NCI-H2081 treated with DMSO at 0.1 percent for 48 hours (cell line): Measurements from ENCODE around the gene TMEM248.
A peak's percentile ranks its signal among the peaks of the same experiment; 100 is the strongest.
"Not testable (repeated sequence)": the region's sequence is repeated elsewhere in the genome, so short reads cannot be mapped to it uniquely, and the experiment has no call there.

Experiments
- DNase-seq: peaks from one replicate; lab custom pipeline; 2025; lab: John Stamatoyannopoulos, UW

TMEM248 gene

GRCh38 chr7:66950311-66950710 is 29.3 kb downstream of the TMEM248 start:
- DNase-seq = no peak

GRCh38 chr7:66950763-66951162 is 29.7 kb downstream of the TMEM248 start:
- DNase-seq = no peak

- DNase-seq = no peak
These were observed 31.5 kb downstream of the TMEM248 start for GRCh38 chr7:66952343-66953043.

GRCh38 chr7:66953044-66953427 is 32.0 kb downstream of the TMEM248 start:
- no peak for DNase-seq

GRCh38 chr7:66957595-66958290 is 36.7 kb downstream of the TMEM248 start:
- no peak for DNase-seq

GRCh38 chr7:66958538-66959350 is 37.7 kb downstream of the TMEM248 start:
- DNase-seq = no peak

- DNase-seq = no peak
These were observed 39.2 kb downstream of the TMEM248 start for GRCh38 chr7:66960192-66960591.

- no peak for DNase-seq
These were observed 40.1 kb downstream of the TMEM248 start for GRCh38 chr7:66961096-66961495.

- no peak for DNase-seq
These were observed 43.4 kb downstream of the TMEM248 start for GRCh38 chr7:66964411-66964810.

GRCh38 chr7:66967029-66967428 is 46.0 kb downstream of the TMEM248 start:
- DNase-seq = no peak

GRCh38 chr7:66969001-66969400 is 48.0 kb downstream of the TMEM248 start:
- DNase-seq = not testable (repeated sequence)

GRCh38 chr7:66970310-66970709 is 49.3 kb downstream of the TMEM248 start:
- no peak for DNase-seq

- no peak for DNase-seq
These were observed 54.1 kb downstream of the TMEM248 start for GRCh38 chr7:66974986-66975590.

- DNase-seq = not testable (repeated sequence)
These were observed 57.3 kb downstream of the TMEM248 start for GRCh38 chr7:66978312-66978711.

GRCh38 chr7:66979013-66979412 is 58.0 kb downstream of the TMEM248 start:
- not testable (repeated sequence) for DNase-seq

- DNase-seq = not testable (repeated sequence)
These were observed 59.3 kb downstream of the TMEM248 start for GRCh38 chr7:66980336-66980735.

- DNase-seq = not testable (repeated sequence)
These were observed 68.5 kb downstream of the TMEM248 start for GRCh38 chr7:66989552-66989951.

GRCh38 chr7:66994051-66994450 is 73.0 kb downstream of the TMEM248 start:
- not testable (repeated sequence) for DNase-seq

- DNase-seq = peak; percentile 23
These were observed 73.6 kb downstream of the TMEM248 start for GRCh38 chr7:66994691-66995049.

- DNase-seq = peak; percentile 97
These were observed 74.2 kb downstream of the TMEM248 start, which contains the start of gene SBDS for GRCh38 chr7:66995050-66995776. TSS of gene SBDS (minus strand) at chr7:66995586. CDS start at chr7:66995417, 169 bp downstream.

- peak; percentile 97 for DNase-seq
These were observed 75.6 kb downstream of the TMEM248 start, which contains the start of gene TYW1 for GRCh38 chr7:66996444-66997191. TSS of gene TYW1 (plus strand) at chr7:66996833. CDS start at chr7:66996979, 146 bp downstream.
